ENCODE results near the gene SLC9B2. TPM values are rescaled to one million over a fixed set of nuclear protein-coding genes. Genes with fewer than 3 reads are reported as not detected.

SLC9B2 gene
- total RNA-seq, 2 donors from 2014 or later = 3.9 to 8.7 TPM

GRCh38 chr4:103052779-103053178, 23.8 kb downstream of the SLC9B2 start:
- H3K4me3 ChIP-seq = no peak overlapping the region
- 80% methylated on average over 3 of the region's 3 CpGs for WGBS
- DNase-seq (ENCODE audit: low spot score) = no peak
- no peaks in the 10 kb centered on the region for H3K27me3 ChIP-seq (replicated peaks; ENCODE audit: insufficient read depth)
- H3K4me1 ChIP-seq (replicated peaks) = no peaks in the 10 kb centered on the region
- H3K9me3 ChIP-seq = no peaks in the 10 kb centered on the region
- H3K36me3 ChIP-seq = no peaks in the 10 kb centered on the region
- no peak for TF ChIP-seq CTCF (IDR thresholded peaks at IDR 0.05)
- TF ChIP-seq POLR2A (IDR thresholded peaks at IDR 0.05) = no peak
- no peak for TF ChIP-seq POLR2AphosphoS5 (IDR thresholded peaks at IDR 0.05)
- no peak overlapping the region for H3K27ac ChIP-seq
- intact Hi-C loops (cut with DNase I) = no loop called here

- H3K4me1 ChIP-seq (replicated peaks) = no peaks in the 10 kb centered on the region
- H3K9me3 ChIP-seq = no peaks in the 10 kb centered on the region
- no peak overlapping the region for H3K4me3 ChIP-seq
- intact Hi-C loops (cut with DNase I) = no loop called here
- H3K27ac ChIP-seq = no peak overlapping the region
- H3K36me3 ChIP-seq = no peaks in the 10 kb centered on the region
- no peaks in the 10 kb centered on the region for H3K27me3 ChIP-seq (replicated peaks; ENCODE audit: insufficient read depth)
- TF ChIP-seq CTCF (IDR thresholded peaks at IDR 0.05) = no peak
- TF ChIP-seq POLR2A (IDR thresholded peaks at IDR 0.05) = no peak
- TF ChIP-seq POLR2AphosphoS5 (IDR thresholded peaks at IDR 0.05) = no peak
- WGBS = 94% methylated on average over 3 of the region's 3 CpGs
- no peak for DNase-seq (ENCODE audit: low spot score)
Measured at GRCh38 chr4:103052145-103052544, 24.4 kb downstream of the SLC9B2 start.

- Histone ChIP-seq H3K36me3 (no peaks in the 10 kb centered on the region), H3K4me3 (no peak overlapping the region), H3K27ac (no peak overlapping the region), H3K4me1 (replicated peaks) (no peaks in the 10 kb centered on the region), H3K9me3 (no peaks in the 10 kb centered on the region), H3K27me3 (replicated peaks; ENCODE audit: insufficient read depth) (no peaks in the 10 kb centered on the region)
- WGBS = 50% methylated on average over 2 of the region's 2 CpGs
- DNase-seq (ENCODE audit: low spot score) = no peak
- intact Hi-C loops (cut with DNase I) = no loop called here
- no peak for TF ChIP-seq POLR2A (IDR thresholded peaks at IDR 0.05)
- TF ChIP-seq POLR2AphosphoS5 (IDR thresholded peaks at IDR 0.05) = no peak
- no peak for TF ChIP-seq CTCF (IDR thresholded peaks at IDR 0.05)
Measured at GRCh38 chr4:103050736-103051436, 25.7 kb downstream of the SLC9B2 start.

- Histone ChIP-seq H3K4me1 (replicated peaks) (no peaks in the 10 kb centered on the region), H3K36me3 (no peaks in the 10 kb centered on the region), H3K27ac (no peak overlapping the region), H3K27me3 (replicated peaks; ENCODE audit: insufficient read depth) (no peaks in the 10 kb centered on the region), H3K4me3 (no peak overlapping the region), H3K9me3 (no peaks in the 10 kb centered on the region)
- intact Hi-C loops (cut with DNase I) = loop anchor here (10.0 kb wide), 1 partner anchor 48 kb away; the partner anchor contains the start of gene BDH2
- peak in 3 of 4 experiments; percentile 37 to 46 (median 39) for TF ChIP-seq CTCF (IDR thresholded peaks at IDR 0.05)
- TF ChIP-seq POLR2AphosphoS5 (IDR thresholded peaks at IDR 0.05) = no peak
- WGBS = 59% methylated on average over 5 of the region's 5 CpGs
- no peak for DNase-seq (ENCODE audit: low spot score)
Measured at GRCh38 chr4:103046416-103047290, 29.9 kb downstream of the SLC9B2 start.
